A549 treated with dexamethasone at 1 μM for 4 hours (cell line): ENCODE results near the gene KCTD3. TPM values are rescaled to one million over a fixed set of nuclear protein-coding genes. Genes with fewer than 3 reads are reported as not detected.

Experiments used
- total RNA-seq: library from RNA; stranded (reverse); fragments of 200-300 nt; extraction: Qiagen RNA extraction; gene quantifications from 5 replicates; pipeline ENCODE4 v1.2.3, GENCODE V29; 2022

The KCTD3 gene
- 41.1 to 57.9 TPM (median 51.5 TPM) in 5 replicates for total RNA-seq

DNA sequence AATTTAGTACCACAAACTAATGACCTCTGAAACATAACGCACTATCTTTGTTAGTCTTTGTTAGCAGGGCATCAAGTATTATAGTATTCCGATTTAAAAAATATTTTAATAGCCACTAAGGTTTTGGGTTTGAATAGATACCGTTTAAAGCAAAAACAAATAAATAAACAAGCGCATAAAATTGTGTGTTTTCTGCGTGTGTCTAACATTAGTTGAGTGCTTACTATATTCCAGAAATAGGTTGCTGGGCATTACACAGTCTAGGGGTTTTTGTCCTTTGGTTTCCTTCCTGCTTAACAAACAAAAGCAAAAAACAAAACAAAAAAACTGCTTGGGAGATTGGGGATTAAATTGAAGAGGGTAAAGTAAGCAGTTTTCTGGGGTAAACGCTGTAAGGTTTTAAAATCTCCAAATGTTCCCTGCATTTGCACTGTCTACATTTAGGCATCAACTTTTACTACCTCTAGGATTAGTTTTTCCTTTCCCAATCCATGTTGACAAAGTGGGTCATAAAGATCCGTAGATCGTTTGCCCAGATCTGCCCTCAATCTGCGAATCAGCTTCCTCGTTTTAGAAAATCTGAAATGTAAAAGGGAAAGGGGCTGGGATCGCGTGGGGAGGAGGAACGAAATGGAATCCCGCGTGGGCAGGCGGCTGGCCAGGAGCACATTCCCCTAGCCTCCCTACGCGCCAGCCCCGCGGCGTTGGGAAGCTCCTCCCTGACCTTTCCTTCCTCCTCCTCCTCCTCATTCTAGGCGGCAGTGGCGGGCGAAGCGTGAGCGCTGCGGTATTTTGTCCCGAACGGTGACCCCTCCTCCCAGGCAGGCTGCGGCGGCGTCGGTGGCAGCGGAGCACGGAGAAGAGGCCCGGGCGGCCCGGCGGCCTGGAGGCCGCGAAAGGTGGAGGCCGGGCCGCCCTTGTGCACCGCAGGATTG lies at the start of gene KCTD3:
TSS of gene KCTD3 (plus strand) at position 749 of the 935 bp plus-strand sequence. CDS start 382 bp downstream, outside the sequence.

